GM18511 (cell line): ENCODE results near the gene NARF.

Experiments
- ATAC-seq: cut with Tn5 transposase; IDR thresholded peaks from one replicate; pipeline ENCODE4 v1.9.1; 2021; ENCODE audit warnings: mild to moderate bottlenecking, moderate library complexity; ENCODE audit not compliant: unreplicated experiment

The NARF gene

GRCh38 chr17:82470065-82470464 lies 11.5 kb downstream of the NARF start:
- ATAC-seq = no peak

DNA sequence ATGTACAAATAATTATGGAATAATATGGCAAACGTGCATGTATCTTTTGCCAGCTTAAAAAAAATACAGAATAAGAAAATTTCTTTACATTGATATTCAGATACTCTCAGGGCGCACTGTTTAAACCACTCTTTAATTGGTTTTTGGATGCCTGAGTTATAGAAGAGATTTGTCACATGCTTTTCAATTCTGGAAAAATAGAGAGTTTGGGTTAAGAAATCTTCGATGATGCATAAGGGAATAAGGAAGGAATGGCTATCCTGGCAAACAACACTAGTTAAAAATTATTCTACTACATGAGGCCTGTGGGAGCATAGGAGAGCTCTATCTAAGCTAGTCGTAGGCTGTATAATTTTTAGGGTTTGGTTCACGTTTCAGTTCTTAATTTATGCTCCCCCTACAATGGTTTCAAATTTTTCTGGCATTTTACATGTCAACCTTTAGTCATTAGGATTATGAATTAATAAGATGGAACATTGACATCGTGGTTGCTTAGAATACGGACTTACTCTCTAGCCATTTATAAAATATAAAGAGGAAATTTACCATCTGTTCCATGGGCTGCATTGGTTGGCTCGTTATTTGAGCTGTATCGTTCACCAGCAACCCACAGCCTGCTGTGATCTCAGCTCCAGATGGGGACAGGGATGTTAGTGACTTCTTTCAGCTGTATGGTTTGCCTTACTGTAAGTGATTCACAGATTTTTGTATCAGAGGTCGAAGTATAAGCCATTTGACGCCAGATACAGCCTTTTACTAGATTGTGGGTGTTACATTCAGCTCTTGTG lies 15.9 kb downstream of the NARF start:
- ATAC-seq = no peak

- no peak for ATAC-seq
Observed at GRCh38 chr17:82475458-82475857, 16.9 kb downstream of the NARF start.

- no peak for ATAC-seq
Observed at GRCh38 chr17:82477934-82478333, 19.4 kb downstream of the NARF start.

- ATAC-seq = no peak
Observed at GRCh38 chr17:82479602-82480001, 21.1 kb downstream of the NARF start.

DNA sequence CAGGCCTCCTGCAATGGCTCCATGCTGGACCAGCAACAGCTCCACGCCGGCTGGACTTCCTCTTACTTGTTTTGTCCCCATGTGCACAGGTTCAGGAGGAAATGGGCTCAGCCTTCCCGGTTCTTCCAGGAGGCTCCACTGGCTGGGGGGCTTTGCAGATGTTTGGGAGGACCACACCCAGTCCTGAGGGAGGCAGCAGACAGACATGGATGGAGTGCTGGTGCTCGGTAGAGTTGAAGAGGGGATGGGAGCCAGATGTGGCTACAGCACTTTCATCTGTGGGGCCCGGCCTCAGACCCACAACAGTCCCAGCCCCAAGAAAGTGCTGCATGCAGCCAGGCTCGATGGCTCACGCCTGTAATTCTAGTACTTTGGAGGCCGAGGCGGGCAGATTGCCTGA lies 21.8 kb downstream of the NARF start:
- no peak for ATAC-seq

- no peak for ATAC-seq
Observed at GRCh38 chr17:82483204-82483660, 24.7 kb downstream of the NARF start.

GRCh38 chr17:82483836-82484235 lies 25.3 kb downstream of the NARF start:
- ATAC-seq = no peak

DNA sequence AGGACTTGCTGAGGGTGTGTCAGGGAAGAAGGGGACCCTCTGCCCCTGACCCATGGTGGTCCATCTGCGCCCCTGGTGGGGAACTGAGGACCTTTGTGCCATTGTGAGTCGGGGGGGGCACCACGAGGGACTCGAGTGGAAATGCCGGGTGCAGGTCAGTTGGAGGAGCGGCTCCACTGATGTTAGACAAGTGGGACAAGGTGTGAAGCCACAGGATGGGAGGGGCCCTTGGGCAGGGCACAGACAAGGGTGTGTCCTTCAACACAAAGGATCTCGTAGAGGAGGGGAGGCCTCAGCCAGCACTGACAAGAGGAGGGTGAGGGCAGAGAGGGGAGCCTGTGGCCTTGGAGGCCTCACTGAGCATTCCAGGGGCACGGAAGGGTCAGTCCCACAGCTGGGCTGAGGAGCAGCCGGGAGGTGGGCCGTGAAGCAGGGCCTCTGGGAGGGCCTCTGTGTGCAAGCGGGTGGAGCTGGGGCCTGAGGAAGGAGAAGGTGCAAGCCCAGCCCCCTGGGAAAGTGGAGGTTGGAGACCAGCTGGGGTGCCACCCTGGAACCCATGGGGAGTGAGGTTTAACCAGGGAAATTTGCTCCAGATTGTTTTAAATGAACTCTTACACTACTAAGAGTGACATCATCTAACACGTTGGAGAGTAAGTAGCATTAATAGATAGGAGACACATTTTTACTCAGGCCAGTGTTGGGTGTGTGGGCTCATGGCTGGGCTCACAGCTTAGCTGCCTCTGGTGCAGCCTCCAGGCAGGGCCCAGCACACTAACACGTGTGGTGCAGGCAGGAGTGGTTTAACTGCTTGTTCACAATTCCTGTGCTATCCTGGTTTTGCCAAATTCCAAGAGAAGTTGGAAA lies 27.9 kb downstream of the NARF start:
- ATAC-seq = no peak

DNA sequence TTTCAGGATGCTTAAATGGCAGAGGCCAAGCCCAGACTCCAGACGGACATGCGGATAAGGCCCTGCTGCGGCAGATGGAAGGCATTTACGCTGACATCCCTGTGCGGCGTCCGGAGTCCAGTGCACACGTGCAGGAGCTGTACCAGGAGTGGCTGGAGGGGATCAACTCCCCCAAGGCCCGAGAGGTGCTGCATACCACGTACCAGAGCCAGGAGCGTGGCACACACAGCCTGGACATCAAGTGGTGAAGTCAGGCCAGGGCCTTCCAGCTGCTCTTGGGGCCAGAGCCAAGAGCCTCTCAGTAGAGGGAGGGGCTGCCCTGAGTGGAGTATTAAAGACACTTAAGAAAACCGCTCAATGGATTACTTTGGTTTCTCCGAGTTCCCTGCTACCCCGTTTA lies 29.4 kb downstream of the NARF start:
- no peak for ATAC-seq

GRCh38 chr17:82489117-82489516 lies 30.6 kb downstream of the NARF start:
- ATAC-seq = no peak

DNA sequence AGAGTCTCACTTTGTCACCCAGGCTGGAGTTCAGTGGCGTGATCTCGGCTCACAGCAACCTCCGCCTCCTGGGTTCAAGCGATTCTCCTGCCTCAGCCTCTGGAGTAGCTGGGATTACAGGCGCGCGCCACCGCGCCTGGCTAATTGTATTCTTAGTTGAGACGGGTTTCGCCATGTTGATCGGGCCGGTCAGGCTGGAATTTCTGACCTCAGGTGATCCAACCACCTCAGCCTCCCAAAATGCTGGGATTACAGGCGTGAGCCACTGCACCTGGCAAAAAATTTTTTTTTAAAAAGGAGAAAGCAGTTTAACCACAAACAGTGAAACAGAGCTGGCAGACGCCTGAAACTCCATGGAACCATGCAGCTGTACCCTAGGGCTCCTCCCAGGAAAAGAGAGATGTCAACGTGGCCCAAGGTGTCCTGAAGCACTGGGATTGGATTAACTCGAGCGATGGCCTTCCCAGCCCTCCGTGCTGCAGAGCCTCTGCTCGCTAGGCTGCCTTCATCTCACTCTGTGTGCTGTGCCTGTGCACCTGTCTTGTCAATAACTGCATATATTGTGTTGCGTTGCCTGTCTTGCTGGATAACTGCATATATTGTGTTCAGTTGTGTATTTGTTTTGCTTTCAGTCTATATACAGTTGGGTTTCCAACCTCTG lies 31.4 kb downstream of the NARF start:
- no peak for ATAC-seq

- no peak for ATAC-seq
Observed at GRCh38 chr17:82490512-82491195, 32.1 kb downstream of the NARF start.

DNA sequence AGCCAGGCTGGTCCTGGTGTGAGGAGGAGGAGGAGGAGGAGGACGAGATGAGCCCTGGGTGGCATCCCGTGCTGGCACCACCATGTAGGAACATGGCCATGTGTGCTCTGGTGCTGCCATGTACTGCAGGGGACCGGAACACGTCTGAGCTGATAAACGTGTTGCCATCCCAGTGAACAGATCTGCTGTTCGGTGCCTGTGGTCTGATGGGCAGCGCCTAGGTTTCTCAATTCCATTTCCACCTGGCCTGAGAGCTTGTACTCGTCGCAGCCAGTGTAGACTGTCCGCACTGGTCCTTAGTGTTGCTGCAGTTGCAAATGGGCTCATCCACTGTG lies 32.6 kb downstream of the NARF start:
- ATAC-seq = no peak

- ATAC-seq = no peak
Observed at GRCh38 chr17:82491533-82491932, 33.0 kb downstream of the NARF start.

- ATAC-seq = no peak
Observed at GRCh38 chr17:82492643-82493225, 34.2 kb downstream of the NARF start.

- no peak for ATAC-seq
Observed at GRCh38 chr17:82493226-82493781, 34.8 kb downstream of the NARF start.

DNA sequence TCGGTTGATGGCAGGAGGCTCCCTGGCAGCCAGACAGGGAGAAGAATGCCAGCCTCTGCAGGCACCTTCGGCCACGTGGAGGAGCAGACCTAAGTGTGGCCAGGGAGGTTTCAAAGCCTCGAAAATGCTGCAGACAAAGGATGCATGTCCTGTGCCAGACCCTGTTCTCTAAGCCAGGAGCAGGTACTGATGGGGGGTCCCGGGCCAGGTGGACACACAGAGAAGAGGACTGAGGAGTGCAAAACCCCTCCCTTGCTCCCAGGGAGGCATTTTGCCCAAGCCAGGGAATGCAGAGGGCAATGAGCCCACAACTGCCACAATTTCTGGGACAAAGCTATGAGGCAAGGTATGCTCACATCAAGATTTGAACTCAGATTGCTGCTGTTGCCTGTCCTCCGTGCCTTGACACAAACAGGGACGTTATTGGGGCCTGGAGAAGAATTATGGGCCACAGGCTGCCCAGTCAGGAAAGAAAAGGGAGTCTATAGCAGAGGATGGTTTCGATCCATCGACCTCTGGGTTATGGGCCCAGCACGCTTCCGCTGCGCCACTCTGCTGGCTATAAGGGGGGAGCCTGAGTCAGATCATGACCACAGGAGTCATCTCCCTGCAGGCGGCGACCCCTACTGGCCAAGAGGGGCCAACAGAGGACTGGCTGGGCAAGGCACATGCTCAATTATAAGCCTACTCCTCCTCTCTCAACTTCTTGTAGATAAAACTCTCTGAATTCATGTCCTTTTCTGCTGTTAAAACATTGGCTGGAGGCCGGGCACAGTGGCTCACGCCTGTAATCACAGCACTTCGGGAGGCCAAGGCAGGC lies 35.9 kb downstream of the NARF start:
- peak; percentile 63 for ATAC-seq

- ATAC-seq = no peak
Observed at GRCh38 chr17:82495844-82496528, 37.4 kb downstream of the NARF start.
